CD4-positive, alpha-beta T cell (primary cell): Measurements from ENCODE around the gene PAPPA. TPM values are rescaled to one million over a fixed set of nuclear protein-coding genes. Genes with fewer than 3 reads are reported as not detected.

Source experiments
- ATAC-seq: fragments of 200-7000 bp; cut with Tn5 transposase; one replicate; pipeline ENCODE4 v1.10.0; 2022; ENCODE audit warnings: mild to moderate bottlenecking; ENCODE audit not compliant: poor library complexity
- CTCF ChIA-PET: fragments of 350-600 bp; sonication (Branson Sonifier 250); formaldehyde crosslinking; loops from one replicate; lab custom pipeline; 2021; ENCODE audit warnings: antibody characterized with exemption, inconsistent platforms; lab: Charles Lee
- POLR2A ChIA-PET: fragments of 350-600 bp; sonication (Branson Sonifier 250); formaldehyde crosslinking; loops from one replicate; lab custom pipeline; 2021; ENCODE audit warnings: antibody characterized with exemption, inconsistent platforms; lab: Charles Lee
- DNase-seq, 14 experiments: peaks; one replicate each; pipeline ENCODE4 v3.0.0-alpha.2; 2013 to 2020; ENCODE audit warnings: mixed read lengths in 2 of 14
- H3K27ac ChIP-seq, 2 donors: one replicate each; pipeline versions ENCODE4 v1.5.1 to v1.7.0; 2013; ENCODE audit warnings: low read length in 2 of 2, low read depth in 1 of 2, mild to moderate bottlenecking in 1 of 2
- H3K27me3 ChIP-seq, 2 experiments: 1 replicate in 1 of 2; 2 replicates in 1 of 2; pipeline versions ENCODE4 v1.6.1 to v1.7.0; 2013; ENCODE audit warnings: low read length in 2 of 2, control low read depth in 1 of 2, mild to moderate bottlenecking in 1 of 2, moderate library complexity in 1 of 2; ENCODE audit not compliant: insufficient read depth in 2 of 2, control insufficient read depth in 1 of 2
- H3K36me3 ChIP-seq: one replicate; pipeline ENCODE4 v1.6.1; 2013; ENCODE audit warnings: low read length, control low read depth; ENCODE audit not compliant: insufficient read depth
- H3K4me1 ChIP-seq: one replicate; pipeline ENCODE4 v1.6.1; 2013; ENCODE audit warnings: low read length, control low read depth; ENCODE audit not compliant: insufficient read depth
- H3K4me3 ChIP-seq: one replicate; pipeline ENCODE4 v1.5.1; 2013; ENCODE audit warnings: mild to moderate bottlenecking, low read length, moderate library complexity
- H3K9me3 ChIP-seq, 2 experiments: 1 replicate in 1 of 2; 2 replicates in 1 of 2; pipeline versions ENCODE4 v1.6.1 to v1.7.0; 2013; ENCODE audit warnings: low read length in 2 of 2, mild to moderate bottlenecking in 2 of 2, control low read depth in 1 of 2, moderate library complexity in 1 of 2; ENCODE audit not compliant: control insufficient read depth in 1 of 2, insufficient read depth in 1 of 2
- H3K27ac Mint-ChIP-seq: one replicate; pipeline ENCODE4 v1.8.0; 2020; ENCODE audit warnings: mixed read lengths
- H3K27me3 Mint-ChIP-seq: one replicate; pipeline ENCODE4 v1.8.0; 2021; ENCODE audit warnings: mixed read lengths
- H3K36me3 Mint-ChIP-seq: one replicate; pipeline ENCODE4 v1.8.0; 2021; ENCODE audit warnings: low read depth, mixed read lengths
- H3K4me1 Mint-ChIP-seq: one replicate; pipeline ENCODE4 v1.8.0; 2021; ENCODE audit warnings: low read depth, mixed read lengths
- H3K4me3 Mint-ChIP-seq: one replicate; pipeline ENCODE4 v1.8.0; 2020; ENCODE audit warnings: mild to moderate bottlenecking, mixed read lengths
- H3K9me3 Mint-ChIP-seq: one replicate; pipeline ENCODE4 v1.8.0; 2020; ENCODE audit warnings: mixed read lengths
- intact Hi-C, 2 experiments: fragments of 100-400 bp; cut with DNase I in 1 of 2; cut with micrococcal nuclease in 1 of 2; formaldehyde crosslinking; loops; one replicate each; pipeline versions ENCODE4 v1.15.1 to v1.9.0; 2023 to 2025; cut with DNase I, micrococcal nuclease
- total RNA-seq, 174 experiments: library from RNA in 2 of 174; stranded (reverse) in 2 of 174; gene quantifications; one replicate each; pipeline ENCODE4 v1.2.3 and lab custom pipeline; 2021 to 2026
- TF ChIP-seq, protein P1 (sequence below): fragments of 200-600 bp; IDR thresholded peaks from one replicate; pipeline ENCODE4 v1.8.0; 2022; ENCODE audit warnings: antibody characterized with exemption, mild to moderate bottlenecking

Gene PAPPA
- total RNA-seq, 2 experiments from 2014 or later: 0.03 TPM; not detected in 1

GRCh38 chr9:116155698-116156039 is 2.1 kb downstream of the PAPPA start:
- peaks cover 8% of the 10 kb centered on the region for H3K4me1 Mint-ChIP-seq
- intact Hi-C loops: no loop called here
- no peak overlapping the region for H3K4me3 ChIP-seq
- no peak overlapping the region for H3K27ac Mint-ChIP-seq
- no peaks in the 10 kb centered on the region for H3K4me1 ChIP-seq
- POLR2A ChIA-PET: no interaction called here
- CTCF ChIA-PET: no interaction called here
- ATAC-seq (no peak), DNase-seq (no peak)
- no peaks in the 10 kb centered on the region for H3K36me3 Mint-ChIP-seq
- no peaks in the 10 kb centered on the region for H3K9me3 Mint-ChIP-seq
- H3K27me3 Mint-ChIP-seq: peaks cover 85% of the 10 kb centered on the region
- no peak overlapping the region for H3K4me3 Mint-ChIP-seq
- TF ChIP-seq, protein P1, sequence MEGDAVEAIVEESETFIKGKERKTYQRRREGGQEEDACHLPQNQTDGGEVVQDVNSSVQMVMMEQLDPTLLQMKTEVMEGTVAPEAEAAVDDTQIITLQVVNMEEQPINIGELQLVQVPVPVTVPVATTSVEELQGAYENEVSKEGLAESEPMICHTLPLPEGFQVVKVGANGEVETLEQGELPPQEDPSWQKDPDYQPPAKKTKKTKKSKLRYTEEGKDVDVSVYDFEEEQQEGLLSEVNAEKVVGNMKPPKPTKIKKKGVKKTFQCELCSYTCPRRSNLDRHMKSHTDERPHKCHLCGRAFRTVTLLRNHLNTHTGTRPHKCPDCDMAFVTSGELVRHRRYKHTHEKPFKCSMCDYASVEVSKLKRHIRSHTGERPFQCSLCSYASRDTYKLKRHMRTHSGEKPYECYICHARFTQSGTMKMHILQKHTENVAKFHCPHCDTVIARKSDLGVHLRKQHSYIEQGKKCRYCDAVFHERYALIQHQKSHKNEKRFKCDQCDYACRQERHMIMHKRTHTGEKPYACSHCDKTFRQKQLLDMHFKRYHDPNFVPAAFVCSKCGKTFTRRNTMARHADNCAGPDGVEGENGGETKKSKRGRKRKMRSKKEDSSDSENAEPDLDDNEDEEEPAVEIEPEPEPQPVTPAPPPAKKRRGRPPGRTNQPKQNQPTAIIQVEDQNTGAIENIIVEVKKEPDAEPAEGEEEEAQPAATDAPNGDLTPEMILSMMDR: no peak
- H3K36me3 ChIP-seq: no peaks in the 10 kb centered on the region
- peaks cover 27 to 59% of the 10 kb centered on the region in 2 experiments for H3K27me3 ChIP-seq
- H3K9me3 ChIP-seq: peaks cover 0 to 16% of the 10 kb centered on the region in 2 experiments
- no peak overlapping the region for H3K27ac ChIP-seq

DNA sequence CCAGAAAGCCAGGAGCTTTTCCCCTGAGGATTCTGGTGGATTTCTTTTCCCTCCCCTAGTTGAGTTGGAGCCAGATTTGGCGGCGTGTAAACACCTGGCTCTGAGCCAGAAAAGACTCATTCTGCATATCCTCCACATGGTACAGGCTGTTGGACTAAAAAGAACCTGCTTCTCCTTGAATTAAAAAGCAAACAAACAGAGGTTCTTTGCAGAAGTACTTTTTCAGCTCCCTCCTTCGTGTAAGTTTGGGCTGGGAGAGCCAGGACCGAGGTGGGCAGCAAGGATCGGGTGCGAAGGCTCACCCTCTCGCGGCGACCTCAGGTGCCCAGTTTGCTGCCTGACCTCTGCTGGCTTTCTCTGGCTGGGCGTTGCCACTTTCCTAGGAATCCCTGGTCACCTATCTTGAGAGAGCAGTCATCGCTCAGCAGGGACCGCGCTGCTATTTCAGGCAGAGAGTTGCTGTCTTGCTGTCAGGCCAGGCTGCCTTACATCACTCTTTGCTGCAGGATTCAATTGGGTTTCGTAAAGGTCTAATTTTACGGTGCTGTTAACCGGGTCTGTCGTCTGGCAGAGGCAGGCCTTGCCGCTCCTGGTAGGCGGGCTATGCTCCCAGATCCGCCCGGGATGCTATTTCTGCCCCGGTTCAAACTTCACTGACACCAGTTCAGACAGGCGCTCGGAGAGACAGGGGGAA is 3.2 kb downstream of the PAPPA start:
- ATAC-seq (no peak), DNase-seq (no peak)
- ChIA-PET POLR2A (no interaction called here), CTCF (no interaction called here)
- Mint-ChIP-seq H3K27me3 (peaks cover 84% of the 10 kb centered on the region), H3K36me3 (no peaks in the 10 kb centered on the region), H3K9me3 (no peaks in the 10 kb centered on the region), H3K4me3 (no peak overlapping the region), H3K27ac (no peak overlapping the region), H3K4me1 (peaks cover 8% of the 10 kb centered on the region)
- no peak overlapping the region for H3K4me3 ChIP-seq
- H3K27me3 ChIP-seq: peaks cover 27 to 62% of the 10 kb centered on the region in 2 experiments
- no peak overlapping the region for H3K27ac ChIP-seq
- no peaks in the 10 kb centered on the region for H3K4me1 ChIP-seq
- peaks cover 0 to 16% of the 10 kb centered on the region in 2 experiments for H3K9me3 ChIP-seq
- TF ChIP-seq, protein P1: no peak
- intact Hi-C loops: no loop called here
- H3K36me3 ChIP-seq: no peaks in the 10 kb centered on the region

DNA sequence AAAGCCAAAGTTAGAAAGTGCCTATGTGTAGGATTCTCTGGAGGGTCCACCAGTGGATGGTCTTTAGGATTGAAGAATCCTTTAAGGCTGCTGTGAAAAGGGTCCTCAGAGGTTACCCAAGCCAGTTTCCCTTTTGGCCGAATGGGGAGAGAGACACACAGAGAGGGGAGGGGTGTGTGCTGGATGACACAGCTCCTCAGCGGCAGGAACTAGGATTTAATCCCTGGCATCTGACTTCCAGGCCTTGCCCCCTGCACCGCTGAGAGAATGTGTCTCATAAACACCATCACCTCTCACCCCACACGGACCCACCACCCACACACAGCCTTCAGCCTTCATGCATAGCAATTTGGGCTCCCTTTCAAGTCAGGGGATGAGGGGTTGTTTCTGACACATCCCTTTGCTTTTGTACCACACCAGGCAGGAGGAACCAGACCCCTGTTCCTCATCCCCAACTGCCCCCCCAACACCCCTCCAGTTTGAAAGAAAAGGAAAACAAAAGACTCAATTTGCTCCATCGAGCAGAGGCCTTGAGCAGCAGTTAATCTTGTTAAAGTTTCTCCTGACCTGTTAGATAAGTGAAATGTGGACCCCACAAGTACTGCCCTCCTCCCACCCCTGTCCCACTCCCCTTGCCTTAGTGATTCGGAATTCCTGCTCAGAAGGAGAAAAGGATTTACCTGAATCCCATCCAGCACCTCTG is 4.0 kb downstream of the PAPPA start:
- no peaks in the 10 kb centered on the region for H3K36me3 Mint-ChIP-seq
- H3K27ac Mint-ChIP-seq: no peak overlapping the region
- POLR2A ChIA-PET: no interaction called here
- CTCF ChIA-PET: no interaction called here
- H3K27me3 ChIP-seq: peaks cover 27 to 56% of the 10 kb centered on the region in 2 experiments
- no peak for ATAC-seq
- H3K4me1 ChIP-seq: no peaks in the 10 kb centered on the region
- no peaks in the 10 kb centered on the region for H3K36me3 ChIP-seq
- intact Hi-C loops: no loop called here
- no peak overlapping the region for H3K4me3 ChIP-seq
- H3K27me3 Mint-ChIP-seq: peaks cover 76% of the 10 kb centered on the region
- H3K27ac ChIP-seq: no peak overlapping the region
- peaks cover 0 to 16% of the 10 kb centered on the region in 2 experiments for H3K9me3 ChIP-seq
- no peak for DNase-seq
- no peaks in the 10 kb centered on the region for H3K9me3 Mint-ChIP-seq
- H3K4me1 Mint-ChIP-seq: peaks cover 8% of the 10 kb centered on the region
- TF ChIP-seq, protein P1: no peak
- H3K4me3 Mint-ChIP-seq: no peak overlapping the region
